Subcutaneous abdominal adipose tissue (tissue), 5 donors: ENCODE data around the gene RTN4R.

ENCODE experiments used
- H3K27ac ChIP-seq: one replicate; pipeline ENCODE4 v1.7.0; 2013; ENCODE audit warnings: low read depth, mild to moderate bottlenecking, inconsistent platforms, low read length, moderate library complexity
- H3K27me3 ChIP-seq, 5 donors: one replicate each; pipeline ENCODE4 v1.7.0; 2013; ENCODE audit warnings: low read length in 5 of 5, inconsistent platforms in 1 of 5; ENCODE audit not compliant: control insufficient read depth in 5 of 5, insufficient read depth in 4 of 5
- H3K36me3 ChIP-seq, 5 donors: one replicate each; pipeline ENCODE4 v1.7.0; 2013; ENCODE audit warnings: low read length in 5 of 5; ENCODE audit not compliant: control insufficient read depth in 5 of 5, insufficient read depth in 5 of 5
- H3K4me1 ChIP-seq, 5 donors: one replicate each; pipeline ENCODE4 v1.7.0; 2013; ENCODE audit warnings: low read length in 5 of 5, mild to moderate bottlenecking in 3 of 5, moderate library complexity in 1 of 5; ENCODE audit not compliant: control insufficient read depth in 5 of 5, insufficient read depth in 5 of 5
- H3K4me3 ChIP-seq, 5 donors: one replicate each; pipeline ENCODE4 v1.7.0; 2013; ENCODE audit warnings: low read length in 5 of 5, low read depth in 1 of 5
- H3K9ac ChIP-seq, 5 donors: one replicate each; pipeline ENCODE4 v1.7.0; 2013; ENCODE audit warnings: low read length in 5 of 5, mild to moderate bottlenecking in 4 of 5, moderate library complexity in 3 of 5
- H3K9me3 ChIP-seq, 5 donors: one replicate each; pipeline ENCODE4 v1.7.0; 2013; ENCODE audit warnings: low read length in 5 of 5; ENCODE audit not compliant: control insufficient read depth in 5 of 5
- donor health status: healthy.
- donor health status: healthy.
- donor health status: healthy.
- donor health status: healthy.
- donor health status: healthy.

RTN4R gene

DNA sequence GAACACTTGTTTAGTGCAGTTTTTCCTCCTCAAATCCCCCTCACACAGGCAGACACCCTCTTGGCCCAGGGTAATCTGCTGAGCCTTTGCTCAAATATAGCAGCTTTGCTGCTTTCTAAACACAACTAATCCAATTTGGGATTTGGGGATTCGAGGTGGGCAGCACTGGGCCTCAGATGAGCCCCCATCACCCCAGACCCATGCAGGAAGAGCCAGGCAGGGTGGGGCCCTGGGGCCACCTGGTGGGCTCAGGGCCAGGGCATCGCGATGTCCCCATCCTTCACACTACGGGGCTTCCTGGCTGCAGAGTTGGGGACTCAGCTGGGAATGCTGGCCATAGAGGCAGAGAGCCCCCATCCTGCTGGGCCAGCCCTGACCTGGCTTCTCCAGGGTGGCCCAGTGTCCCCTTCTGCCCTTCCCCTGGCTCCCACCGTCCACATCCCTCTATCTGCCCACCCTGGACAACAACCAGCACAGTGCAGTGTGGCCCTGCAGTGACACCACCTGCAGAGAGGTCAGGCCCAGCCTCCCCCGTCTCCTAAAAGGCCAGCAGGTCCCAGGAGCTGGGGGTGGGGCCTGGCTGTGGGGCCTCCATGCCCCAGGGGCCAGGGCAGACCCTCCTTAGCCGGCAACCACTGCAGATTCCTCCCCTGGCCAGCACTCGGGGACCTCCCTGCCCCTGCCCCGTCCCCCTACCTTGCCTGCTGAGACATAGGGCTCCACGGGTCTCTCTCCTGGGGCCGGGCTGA, 60.7 kb downstream of the RTN4R start:
- peak overlapping the region in 4 of 5 donors; percentile 63 to 97 (median 80) for H3K9ac ChIP-seq
- no peaks in the 10 kb centered on the region for H3K9me3 ChIP-seq
- peaks cover 0 to 15% (median 3%) of the 10 kb centered on the region in 5 donors for H3K27me3 ChIP-seq
- no peak overlapping the region for H3K27ac ChIP-seq
- H3K4me3 ChIP-seq, result peak overlapping the region in 4 of 5 donors; percentile 75 to 83 (median 78)
- no peaks in the 10 kb centered on the region for H3K36me3 ChIP-seq
- peaks cover 5 to 64% (median 36%) of the 10 kb centered on the region in 5 donors for H3K4me1 ChIP-seq

DNA sequence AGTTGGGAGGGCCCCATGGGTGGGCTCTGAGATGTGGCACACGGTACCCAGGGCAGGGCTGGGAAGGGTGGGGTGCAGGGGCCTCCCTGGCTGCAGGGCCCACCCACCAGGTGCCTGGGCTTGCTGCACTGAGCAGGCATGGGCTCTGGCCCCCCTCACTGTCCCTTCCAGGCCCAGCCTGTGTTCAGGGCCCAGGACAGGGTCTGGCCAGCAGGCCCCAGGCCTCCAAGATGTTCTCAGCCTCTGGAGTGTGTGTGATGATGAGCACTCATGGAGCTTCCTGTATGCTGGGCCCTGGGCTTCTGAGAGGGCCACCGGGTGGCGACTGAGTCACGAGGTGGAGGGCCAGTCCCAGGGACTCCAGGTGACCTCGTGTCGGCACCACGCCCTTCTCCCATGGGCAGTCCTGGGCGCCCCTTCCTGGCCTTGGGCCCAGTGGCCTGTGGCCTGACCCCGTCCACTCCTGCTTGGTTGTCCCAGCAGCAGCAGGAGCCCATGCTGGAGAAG, 61.4 kb downstream of the RTN4R start:
- H3K9ac ChIP-seq, result peak overlapping the region; percentile 80 to 97 (median 83)
- H3K4me1 ChIP-seq, result peaks cover 5 to 57% (median 30%) of the 10 kb centered on the region in 5 donors
- no peak overlapping the region for H3K27ac ChIP-seq
- H3K4me3 ChIP-seq, result peak overlapping the region; percentile 74 to 83 (median 77)
- no peaks in the 10 kb centered on the region for H3K36me3 ChIP-seq
- H3K27me3 ChIP-seq, result peaks cover 0 to 11% (median 5%) of the 10 kb centered on the region in 5 donors
- no peaks in the 10 kb centered on the region for H3K9me3 ChIP-seq

DNA sequence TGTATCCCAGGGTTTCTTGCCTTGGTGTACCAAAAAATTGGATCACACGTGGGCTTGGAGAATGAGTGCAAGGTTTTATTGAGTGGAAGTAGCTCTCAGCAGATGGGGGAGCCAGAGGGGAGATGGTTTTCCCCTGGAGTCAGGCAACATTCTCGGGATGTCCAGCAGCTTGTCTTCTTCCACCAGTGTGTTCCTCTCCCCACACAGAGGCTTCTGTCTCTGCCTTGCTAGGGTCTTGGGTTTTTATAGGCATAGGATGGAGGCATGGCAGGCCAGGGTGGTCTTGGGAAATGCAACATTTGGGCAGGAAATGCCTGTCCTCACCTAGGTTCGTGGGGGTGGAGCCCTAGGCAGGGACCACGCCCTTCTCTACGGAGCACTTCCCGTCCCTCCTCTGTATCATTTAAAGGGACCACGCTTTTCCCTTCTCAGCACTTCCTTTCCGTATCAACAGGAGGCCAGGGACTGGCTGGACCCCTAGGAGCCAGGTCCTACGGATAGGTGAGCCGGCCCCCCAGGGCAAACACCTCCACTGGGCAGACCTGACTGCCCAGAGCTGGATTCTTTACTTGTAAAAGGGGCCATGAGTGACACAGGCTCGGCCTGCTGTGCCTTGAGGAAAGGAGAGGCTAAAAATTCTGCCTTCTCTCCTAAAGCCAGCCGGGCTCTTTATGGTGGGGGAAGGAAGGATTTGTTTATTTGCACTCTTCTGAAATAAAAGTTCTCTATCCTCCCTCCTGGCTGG, 62.0 kb downstream of the RTN4R start:
- Histone ChIP-seq H3K4me1 (peaks cover 5 to 51% (median 26%) of the 10 kb centered on the region in 5 donors), H3K27ac (no peak overlapping the region), H3K36me3 (no peaks in the 10 kb centered on the region), H3K9ac (peak overlapping the region; percentile 80 to 97 (median 83)), H3K4me3 (peak overlapping the region; percentile 74 to 83 (median 77)), H3K27me3 (peaks cover 0 to 11% (median 5%) of the 10 kb centered on the region in 5 donors), H3K9me3 (no peaks in the 10 kb centered on the region)

DNA sequence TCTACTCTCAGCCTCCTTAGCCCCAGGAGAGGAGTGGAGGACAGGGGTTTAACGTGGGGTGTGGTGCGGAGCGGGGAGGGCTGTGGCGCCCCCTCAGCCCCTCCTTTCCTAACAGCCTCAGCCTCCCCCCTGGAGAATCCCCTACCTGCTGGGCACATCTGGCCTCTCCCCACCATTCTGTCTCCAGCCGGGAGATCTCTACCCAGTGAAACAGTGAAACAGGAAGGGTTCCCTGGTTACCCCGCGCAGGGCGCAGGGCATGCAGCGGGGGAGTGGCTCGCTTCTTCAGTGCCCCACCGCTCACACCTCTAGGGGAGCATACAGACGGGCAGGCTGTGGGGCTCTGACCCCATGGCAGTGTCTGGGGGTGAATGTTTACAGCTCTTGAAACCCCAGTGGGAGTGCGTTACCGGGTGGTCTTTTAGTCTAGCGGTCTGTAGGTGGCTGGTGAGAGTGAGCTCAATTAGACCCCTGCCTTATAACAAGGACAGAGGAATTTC, 62.6 kb downstream of the RTN4R start:
- Histone ChIP-seq H3K4me3 (peak overlapping the region in 2 of 5 donors; percentile 75 to 77), H3K27me3 (peaks cover 0 to 8% (median 5%) of the 10 kb centered on the region in 5 donors), H3K4me1 (peaks cover 5 to 52% (median 26%) of the 10 kb centered on the region in 5 donors), H3K9ac (no peak overlapping the region), H3K9me3 (no peaks in the 10 kb centered on the region), H3K27ac (no peak overlapping the region), H3K36me3 (no peaks in the 10 kb centered on the region)

DNA sequence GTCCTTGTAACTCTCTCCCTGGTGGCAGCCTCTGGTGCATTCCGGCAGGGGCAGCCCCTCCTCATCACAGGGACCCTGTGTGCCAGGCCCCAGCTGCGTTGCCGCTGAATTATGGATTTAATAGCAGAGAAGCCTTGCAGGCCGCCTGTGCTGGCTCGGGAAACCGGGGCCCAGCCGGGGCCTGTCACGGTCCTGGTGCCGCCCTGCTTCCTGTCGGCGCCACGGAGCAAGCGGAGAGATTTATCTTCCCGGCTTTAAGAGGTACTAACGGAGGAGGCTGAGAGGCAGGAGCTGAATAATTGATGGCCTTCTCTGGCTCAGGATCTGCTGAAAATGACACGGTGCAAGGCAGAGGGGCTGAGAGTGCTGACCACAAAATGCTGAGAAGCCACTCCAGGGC, 63.3 kb downstream of the RTN4R start:
- H3K4me1 ChIP-seq, result peaks cover 5 to 55% (median 26%) of the 10 kb centered on the region in 5 donors
- H3K4me3 ChIP-seq, result no peak overlapping the region
- no peak overlapping the region for H3K9ac ChIP-seq
- peaks cover 0 to 8% (median 4%) of the 10 kb centered on the region in 5 donors for H3K27me3 ChIP-seq
- H3K36me3 ChIP-seq, result no peaks in the 10 kb centered on the region
- no peak overlapping the region for H3K27ac ChIP-seq
- no peaks in the 10 kb centered on the region for H3K9me3 ChIP-seq

DNA sequence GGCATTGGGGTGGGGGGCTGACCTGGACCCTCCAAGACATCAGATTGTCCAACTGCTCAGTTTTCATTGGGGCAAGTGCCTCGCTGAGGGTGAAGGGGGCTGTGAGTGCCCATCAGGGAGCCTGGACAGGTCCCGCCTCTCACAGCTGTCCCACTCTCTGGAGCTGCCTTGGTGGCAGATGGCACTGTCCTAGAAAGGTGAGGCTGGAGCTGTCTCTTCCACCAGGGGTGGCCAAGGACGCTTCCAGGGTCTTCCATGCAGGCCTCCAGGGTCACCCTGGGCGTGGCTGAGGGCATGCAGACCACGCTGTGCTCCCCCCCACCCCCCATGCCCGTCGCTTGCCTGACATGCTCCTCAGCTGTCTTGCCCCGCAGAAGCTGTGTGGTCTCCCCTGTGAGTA, 63.8 kb downstream of the RTN4R start:
- Histone ChIP-seq H3K9ac (no peak overlapping the region), H3K4me3 (peak overlapping the region in 1 of 5 donors; percentile 12), H3K27ac (no peak overlapping the region)

DNA sequence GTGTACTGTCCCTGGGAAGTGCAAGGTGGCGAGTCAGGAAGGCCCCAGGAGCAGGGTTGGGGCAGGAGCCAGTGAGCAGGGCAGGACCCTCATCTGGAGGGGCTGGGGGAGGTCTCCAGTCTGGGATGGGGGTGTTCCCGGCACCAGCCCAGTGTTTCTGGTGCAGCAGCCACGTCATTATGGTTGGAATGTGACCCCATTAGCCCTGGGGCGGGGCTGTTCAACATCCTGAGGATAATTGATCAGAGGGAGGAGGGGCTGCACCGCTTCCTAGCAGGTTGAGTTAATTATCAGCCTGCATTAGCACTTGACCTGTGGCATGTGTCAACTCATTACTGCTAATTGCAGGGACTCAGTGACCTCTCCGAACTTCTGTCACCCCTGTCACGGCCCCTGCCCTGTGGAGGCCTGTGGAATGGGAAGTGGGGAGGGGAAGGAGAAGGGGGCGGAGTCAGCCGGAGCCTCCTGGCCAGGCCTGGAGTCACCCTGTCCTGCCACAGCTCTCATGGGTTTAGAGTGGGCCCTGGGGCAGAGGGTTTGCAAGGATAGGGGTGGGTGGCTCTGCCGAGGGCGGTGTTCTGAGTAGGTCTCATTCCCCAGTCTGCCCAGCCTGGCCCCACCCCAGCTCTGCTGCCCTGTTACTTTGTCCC, 64.4 kb downstream of the RTN4R start:
- Histone ChIP-seq H3K27me3 (peaks cover 4 to 19% (median 6%) of the 10 kb centered on the region in 5 donors), H3K9ac (peak overlapping the region in 1 of 5 donors; percentile 55), H3K4me3 (peak overlapping the region in 1 of 5 donors; percentile 12), H3K4me1 (peaks cover 5 to 55% (median 26%) of the 10 kb centered on the region in 5 donors), H3K36me3 (no peaks in the 10 kb centered on the region), H3K9me3 (no peaks in the 10 kb centered on the region), H3K27ac (no peak overlapping the region)

More for the DNA sequence above, 63.8 kb downstream of the RTN4R start:
- H3K27me3 ChIP-seq, result peaks cover 0 to 13% (median 5%) of the 10 kb centered on the region in 5 donors
- H3K4me1 ChIP-seq, result peaks cover 5 to 55% (median 26%) of the 10 kb centered on the region in 5 donors
- no peaks in the 10 kb centered on the region for H3K9me3 ChIP-seq
- H3K36me3 ChIP-seq, result no peaks in the 10 kb centered on the region

DNA sequence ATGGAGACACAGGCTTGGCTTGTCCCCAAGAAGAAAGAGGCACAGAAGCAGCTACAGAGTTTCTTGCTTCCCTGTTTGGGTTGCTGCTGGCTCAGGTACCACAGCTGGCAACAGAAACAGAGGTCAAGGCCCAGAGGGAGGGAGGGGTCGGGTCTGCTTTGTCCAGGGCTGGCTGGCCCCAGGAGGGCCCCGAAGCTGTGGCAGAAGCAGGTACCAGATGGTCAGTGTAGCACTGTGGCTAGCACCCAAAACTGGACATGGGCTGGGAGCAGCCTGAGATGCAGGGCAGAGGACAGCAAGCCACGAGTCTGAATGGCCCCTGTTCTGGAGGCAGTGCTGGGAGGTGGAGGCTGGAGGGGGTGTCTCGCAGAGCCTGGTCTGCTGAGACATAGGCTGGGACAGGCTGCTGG, 65.0 kb downstream of the RTN4R start:
- Histone ChIP-seq H3K27ac (no peak overlapping the region), H3K36me3 (no peaks in the 10 kb centered on the region), H3K9ac (no peak overlapping the region), H3K27me3 (peaks cover 4 to 23% (median 9%) of the 10 kb centered on the region in 5 donors), H3K4me1 (peaks cover 5 to 55% (median 26%) of the 10 kb centered on the region in 5 donors), H3K9me3 (no peaks in the 10 kb centered on the region), H3K4me3 (no peak overlapping the region)

DNA sequence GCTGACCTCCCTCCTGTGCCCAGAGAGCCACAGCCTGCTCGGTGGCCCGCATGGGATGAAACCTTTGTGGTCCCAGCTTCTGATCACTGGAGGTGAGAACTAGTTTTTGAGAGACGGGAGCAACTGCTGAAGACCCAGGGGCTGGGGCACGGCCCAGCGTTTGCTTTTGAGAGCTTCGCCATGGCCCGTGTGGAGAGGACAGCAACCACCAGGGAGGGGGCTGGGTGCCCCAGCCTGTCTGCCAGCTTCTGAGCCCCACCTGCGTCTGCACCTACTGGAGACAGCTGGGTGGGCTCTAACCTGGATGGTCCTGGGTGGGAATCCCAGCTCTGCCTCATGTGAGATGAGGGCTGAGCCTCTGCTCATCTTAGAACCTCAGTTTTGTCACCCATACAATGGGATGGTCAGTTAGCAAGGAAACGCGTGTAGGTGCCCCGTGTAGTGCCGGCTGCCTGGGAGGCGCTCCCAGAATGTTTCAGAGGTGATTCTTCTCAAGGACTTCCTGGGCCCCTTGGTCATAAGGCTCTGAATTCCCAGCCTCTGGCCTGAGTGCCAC, 66.2 kb downstream of the RTN4R start:
- H3K27ac ChIP-seq, result no peak overlapping the region
- peaks cover 5 to 46% (median 21%) of the 10 kb centered on the region in 5 donors for H3K4me1 ChIP-seq
- H3K36me3 ChIP-seq, result no peaks in the 10 kb centered on the region

More for the DNA sequence above, 66.2 kb downstream of the RTN4R start:
- Histone ChIP-seq H3K4me3 (no peak overlapping the region), H3K9me3 (no peaks in the 10 kb centered on the region), H3K9ac (no peak overlapping the region), H3K27me3 (peaks cover 5 to 22% (median 10%) of the 10 kb centered on the region in 5 donors)
